ENCODE measurements around the gene FBXW10.
"Not testable (repeated sequence)": the region's sequence is repeated elsewhere in the genome, so short reads cannot be mapped to it uniquely, and the experiment has no call there.

DNA sequence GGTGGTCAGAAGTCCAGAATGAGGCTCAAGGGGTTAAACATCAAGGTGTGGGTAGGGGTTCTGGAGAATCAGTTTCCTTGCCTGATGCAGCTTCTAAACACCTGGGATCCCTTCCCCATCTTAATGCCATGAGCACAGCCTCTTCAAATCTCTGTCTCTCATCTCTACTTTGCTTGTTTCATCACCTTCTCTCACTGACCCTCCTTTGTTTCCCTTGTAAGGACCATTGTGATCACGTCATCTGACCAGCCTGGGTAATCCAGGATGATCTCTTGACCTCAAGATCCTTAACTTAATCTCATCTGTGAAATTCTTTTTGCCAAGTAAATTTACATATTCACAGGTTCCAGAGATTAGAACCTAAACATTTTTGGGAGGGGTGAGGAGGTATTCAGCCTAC lies 42.1 kb downstream of the FBXW10 start:
- TF ChIP-seq, protein P1, sequence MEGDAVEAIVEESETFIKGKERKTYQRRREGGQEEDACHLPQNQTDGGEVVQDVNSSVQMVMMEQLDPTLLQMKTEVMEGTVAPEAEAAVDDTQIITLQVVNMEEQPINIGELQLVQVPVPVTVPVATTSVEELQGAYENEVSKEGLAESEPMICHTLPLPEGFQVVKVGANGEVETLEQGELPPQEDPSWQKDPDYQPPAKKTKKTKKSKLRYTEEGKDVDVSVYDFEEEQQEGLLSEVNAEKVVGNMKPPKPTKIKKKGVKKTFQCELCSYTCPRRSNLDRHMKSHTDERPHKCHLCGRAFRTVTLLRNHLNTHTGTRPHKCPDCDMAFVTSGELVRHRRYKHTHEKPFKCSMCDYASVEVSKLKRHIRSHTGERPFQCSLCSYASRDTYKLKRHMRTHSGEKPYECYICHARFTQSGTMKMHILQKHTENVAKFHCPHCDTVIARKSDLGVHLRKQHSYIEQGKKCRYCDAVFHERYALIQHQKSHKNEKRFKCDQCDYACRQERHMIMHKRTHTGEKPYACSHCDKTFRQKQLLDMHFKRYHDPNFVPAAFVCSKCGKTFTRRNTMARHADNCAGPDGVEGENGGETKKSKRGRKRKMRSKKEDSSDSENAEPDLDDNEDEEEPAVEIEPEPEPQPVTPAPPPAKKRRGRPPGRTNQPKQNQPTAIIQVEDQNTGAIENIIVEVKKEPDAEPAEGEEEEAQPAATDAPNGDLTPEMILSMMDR (IDR thresholded peaks at IDR 0.05) = not testable (repeated sequence)
- TF ChIP-seq ZFX (IDR thresholded peaks at IDR 0.05; ENCODE audit: borderline replicate concordance) = not testable (repeated sequence)
